ENCODE results near the gene MYO1C. TPM values are rescaled to one million over a fixed set of nuclear protein-coding genes. Genes with fewer than 3 reads are reported as not detected.
A peak's percentile ranks its signal among the peaks of the same experiment; 100 is the strongest.
"Not testable (repeated sequence)": the region's sequence is repeated elsewhere in the genome, so short reads cannot be mapped to it uniquely, and the experiment has no call there.

MYO1C gene
- total and polyA plus RNA-seq, 2 experiments from 2014 or later, result 197 to 218 TPM

DNA sequence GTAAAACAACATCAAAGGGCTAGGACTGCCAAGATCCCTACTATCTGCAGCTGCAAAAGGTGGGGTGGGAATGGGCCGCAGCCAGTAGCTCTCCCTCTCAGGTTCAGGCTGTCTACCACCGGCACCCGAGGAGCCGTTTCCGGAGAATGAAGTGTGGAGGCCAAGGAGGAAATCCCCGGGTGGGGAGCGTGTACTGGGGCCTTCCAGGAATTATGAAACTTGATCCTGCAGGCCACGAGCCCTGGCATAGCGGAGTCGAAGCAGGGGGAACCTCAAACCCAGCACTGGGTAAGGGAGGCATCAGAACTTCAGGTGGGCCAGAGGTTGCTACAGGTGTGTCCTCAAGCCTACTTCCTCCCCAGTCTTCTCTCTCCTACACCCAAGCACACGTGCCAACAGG, 18.8 kb upstream of the MYO1C start:
- no peaks in the 10 kb centered on the region; the same call in none of the 2 replicates for H3K36me3 ChIP-seq (ENCODE audit: low read depth)
- no peaks in the 10 kb centered on the region for H4K20me1 ChIP-seq (ENCODE audit: insufficient read depth)
- peak overlapping the region; percentile 39 for H3K4me2 ChIP-seq (ENCODE audit: unreplicated experiment)
- H3K9me3 ChIP-seq (ENCODE audit: low read depth), result no peaks in the 10 kb centered on the region
- peaks cover 18% of the 10 kb centered on the region for H3K4me1 ChIP-seq (ENCODE audit: insufficient read depth)
- no peaks in the 10 kb centered on the region for H3F3A ChIP-seq (ENCODE audit: insufficient read depth)
- DNase-seq, result no peak
- H3K4me3 ChIP-seq, result no peak overlapping the region
- in situ Hi-C loops (cut with MboI), result loop anchor here (25.0 kb wide), 1 partner anchor 249 kb away; the partner anchor contains the start of gene BHLHA9
- peaks cover 32% of the 10 kb centered on the region for H3K79me2 ChIP-seq (ENCODE audit: insufficient read depth)
- H3K9me2 ChIP-seq (ENCODE audit: insufficient read depth), result no peaks in the 10 kb centered on the region
- H3K9ac ChIP-seq, result peak overlapping the region; percentile 48
- H3K27ac ChIP-seq, result peak overlapping the region; percentile 52
- no peak overlapping the region for H2AFZ ChIP-seq
- WGBS, 2 experiments (ENCODE audit: low coverage in 1 of 2, low lambda C conversion rate in 2 of 2, missing lambda C conversion rate in 2 of 2), result 28 to 45% methylated on average over 9 to 11 of the region's 11 CpGs
- no peaks in the 10 kb centered on the region for H3K27me3 ChIP-seq (replicated peaks; ENCODE audit: insufficient read depth)
- TF ChIP-seq EZH2phosphoT487 (IDR thresholded peaks at IDR 0.05; ENCODE audit: insufficient read depth, low read depth) (no peak), EZH2 (IDR thresholded peaks at IDR 0.05; ENCODE audit: insufficient read depth, poor library complexity, severe bottlenecking) (no peak)

DNA sequence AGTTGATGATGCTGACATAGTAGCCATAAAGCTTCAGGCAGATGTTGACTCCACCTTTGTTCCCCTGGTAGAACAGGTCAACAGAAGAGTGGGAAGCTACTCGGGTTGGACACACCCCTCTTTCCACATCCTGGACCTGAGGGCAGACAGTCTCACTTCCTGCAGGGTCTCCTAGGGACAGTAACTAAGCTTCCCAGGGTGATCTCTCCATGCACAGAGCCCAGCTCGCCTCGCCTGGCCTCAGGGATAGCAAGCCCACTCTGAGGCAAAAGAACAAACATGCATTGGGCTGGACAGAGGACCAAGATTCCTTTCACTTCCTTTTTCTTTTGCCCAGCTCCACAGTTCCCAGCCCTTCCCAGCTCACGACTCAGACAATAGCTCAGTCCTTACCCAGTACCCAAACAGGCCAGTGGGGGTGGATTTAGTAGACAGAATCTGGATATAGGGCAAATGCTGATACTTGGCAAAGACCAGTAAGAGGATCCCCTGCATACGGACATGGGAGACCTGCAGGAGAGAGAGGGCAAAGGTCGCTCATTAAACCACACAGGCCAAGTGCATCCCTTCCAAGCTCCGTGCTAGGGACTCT, 16.9 kb upstream of the MYO1C start:
- in situ Hi-C loops (cut with MboI), result loop anchor here (25.0 kb wide), 1 partner anchor 247 kb away; the partner anchor contains the start of gene BHLHA9
- H4K20me1 ChIP-seq (ENCODE audit: insufficient read depth), result no peaks in the 10 kb centered on the region
- H3K27ac ChIP-seq, result no peak overlapping the region
- peaks cover 16% of the 10 kb centered on the region for H3K79me2 ChIP-seq (ENCODE audit: insufficient read depth)
- no peaks in the 10 kb centered on the region for H3K9me2 ChIP-seq (ENCODE audit: insufficient read depth)
- no peak overlapping the region for H3K9ac ChIP-seq
- DNase-seq, result no peak
- peaks cover 11% of the 10 kb centered on the region for H3K4me1 ChIP-seq (ENCODE audit: insufficient read depth)
- no peaks in the 10 kb centered on the region for H3K9me3 ChIP-seq (ENCODE audit: low read depth)
- H3K36me3 ChIP-seq (ENCODE audit: low read depth), result no peaks in the 10 kb centered on the region; the same call in none of the 2 replicates
- H3K4me3 ChIP-seq, result no peak overlapping the region
- 75 to 81% methylated on average over 7 of the region's 7 CpGs for WGBS, 2 experiments (ENCODE audit: low coverage in 1 of 2, low lambda C conversion rate in 2 of 2, missing lambda C conversion rate in 2 of 2)
- H2AFZ ChIP-seq, result no peak overlapping the region
- H3K27me3 ChIP-seq (replicated peaks; ENCODE audit: insufficient read depth), result no peaks in the 10 kb centered on the region
- H3F3A ChIP-seq (ENCODE audit: insufficient read depth), result no peaks in the 10 kb centered on the region
- H3K4me2 ChIP-seq (ENCODE audit: unreplicated experiment), result no peak overlapping the region
- TF ChIP-seq EZH2 (IDR thresholded peaks at IDR 0.05; ENCODE audit: insufficient read depth, poor library complexity, severe bottlenecking), result no peak
- TF ChIP-seq EZH2phosphoT487 (IDR thresholded peaks at IDR 0.05; ENCODE audit: insufficient read depth, low read depth), result no peak

DNA sequence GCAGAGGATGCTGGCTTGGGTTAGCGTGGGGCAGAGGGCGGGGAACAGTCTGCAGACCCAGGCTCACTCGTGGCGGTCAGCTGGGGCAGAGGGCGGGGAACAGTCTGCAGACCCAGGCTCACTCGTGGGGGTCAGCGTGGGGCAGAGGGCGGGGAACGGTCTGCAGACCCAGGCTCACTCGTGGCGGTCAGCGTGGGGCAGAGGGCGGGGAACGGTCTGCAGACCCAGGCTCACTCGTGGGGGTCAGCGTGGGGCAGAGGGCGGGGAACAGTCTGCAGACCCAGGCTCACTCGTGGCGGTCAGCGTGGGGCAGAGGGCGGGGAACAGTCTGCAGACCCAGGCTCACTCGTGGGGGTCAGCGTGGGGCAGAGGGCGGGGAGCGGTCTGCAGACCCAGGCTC, 16.2 kb upstream of the MYO1C start:
- 91% methylated on average over 25 of the region's 25 CpGs; no CpG with 5 or more reads in 1 of the 2 experiments for WGBS, 2 experiments (ENCODE audit: low coverage in 1 of 2, low lambda C conversion rate in 2 of 2, missing lambda C conversion rate in 2 of 2)
- in situ Hi-C loops (cut with MboI), result loop anchor here (25.0 kb wide), 1 partner anchor 246 kb away; the partner anchor contains the start of gene BHLHA9
- not testable (repeated sequence) for H3K9me3 ChIP-seq (ENCODE audit: low read depth)

DNA sequence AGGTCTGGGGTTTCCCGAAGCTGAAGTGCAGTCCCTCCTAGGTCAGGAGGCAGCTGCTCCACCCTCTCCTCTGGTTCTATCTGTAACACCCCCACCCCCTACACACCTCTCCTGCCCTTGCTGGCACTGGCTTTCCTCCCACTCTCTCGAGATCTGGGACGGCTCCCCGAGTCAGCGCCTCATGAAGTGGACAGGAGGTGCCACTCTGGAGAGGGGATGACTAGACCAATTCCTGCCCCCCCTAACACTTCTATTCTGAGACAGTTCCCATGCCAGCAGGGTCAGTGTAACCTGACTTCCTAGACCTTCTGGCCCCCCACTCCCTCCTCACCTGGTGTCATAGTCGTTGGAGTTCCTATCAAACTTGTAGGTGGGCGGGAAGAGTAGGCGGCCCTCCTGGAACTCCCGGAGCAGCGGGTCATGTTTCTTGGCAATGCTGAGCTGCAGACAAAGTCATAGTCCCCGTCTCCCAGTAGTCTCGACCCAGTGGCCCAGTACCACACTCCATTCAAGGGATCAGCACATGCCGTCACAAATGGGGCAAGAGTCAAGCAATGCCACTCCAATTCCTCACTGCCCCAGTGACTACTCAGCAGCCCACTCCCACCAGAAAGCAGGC, 14.3 kb upstream of the MYO1C start:
- no peaks in the 10 kb centered on the region for H4K20me1 ChIP-seq (ENCODE audit: insufficient read depth)
- peaks cover 5% of the 10 kb centered on the region for H3K4me1 ChIP-seq (ENCODE audit: insufficient read depth)
- H2AFZ ChIP-seq, result no peak overlapping the region
- H3K9ac ChIP-seq, result no peak overlapping the region
- no peaks in the 10 kb centered on the region for H3F3A ChIP-seq (ENCODE audit: insufficient read depth)
- in situ Hi-C loops (cut with MboI), result loop anchor here (25.0 kb wide), 1 partner anchor 244 kb away; the partner anchor contains the start of gene BHLHA9
- H3K9me2 ChIP-seq (ENCODE audit: insufficient read depth), result no peaks in the 10 kb centered on the region
- TF ChIP-seq EZH2phosphoT487 (IDR thresholded peaks at IDR 0.05; ENCODE audit: insufficient read depth, low read depth), result no peak
- TF ChIP-seq EZH2 (IDR thresholded peaks at IDR 0.05; ENCODE audit: insufficient read depth, poor library complexity, severe bottlenecking), result no peak
- no peak overlapping the region for H3K4me3 ChIP-seq
- no peak overlapping the region for H3K27ac ChIP-seq
- H3K79me2 ChIP-seq (ENCODE audit: insufficient read depth), result no peaks in the 10 kb centered on the region; the same call in 1 of the 2 replicates
- no peaks in the 10 kb centered on the region for H3K9me3 ChIP-seq (ENCODE audit: low read depth)
- H3K4me2 ChIP-seq (ENCODE audit: unreplicated experiment), result no peak overlapping the region
- no peaks in the 10 kb centered on the region; the same call in 1 of the 2 replicates for H3K36me3 ChIP-seq (ENCODE audit: low read depth)
- no peaks in the 10 kb centered on the region for H3K27me3 ChIP-seq (replicated peaks; ENCODE audit: insufficient read depth)
- no peak for DNase-seq
- WGBS, 2 experiments (ENCODE audit: low coverage in 1 of 2, low lambda C conversion rate in 2 of 2, missing lambda C conversion rate in 2 of 2), result 94 to 98% methylated on average over 12 to 13 of the region's 13 CpGs

More for the DNA sequence above, 16.2 kb upstream of the MYO1C start:
- not testable (repeated sequence) for H3K36me3 ChIP-seq (ENCODE audit: low read depth); DNase-seq; H4K20me1 ChIP-seq (ENCODE audit: insufficient read depth); H3K79me2 ChIP-seq (ENCODE audit: insufficient read depth); H3K4me3 ChIP-seq; H2AFZ ChIP-seq; H3F3A ChIP-seq (ENCODE audit: insufficient read depth); H3K9ac ChIP-seq; H3K4me2 ChIP-seq (ENCODE audit: unreplicated experiment); H3K27me3 ChIP-seq (replicated peaks; ENCODE audit: insufficient read depth); H3K27ac ChIP-seq; H3K9me2 ChIP-seq (ENCODE audit: insufficient read depth)
- H3K4me1 ChIP-seq (ENCODE audit: insufficient read depth), result peaks cover 11% of the 10 kb centered on the region
